AG20443 (cell line): ENCODE measurements around the gene DAP.
"Not testable (repeated sequence)": the region's sequence is repeated elsewhere in the genome, so short reads cannot be mapped to it uniquely, and the experiment has no call there.

ENCODE experiments used
- DNase-seq: peaks from one replicate; pipeline ENCODE4 v3.0.0; 2012; ENCODE audit warnings: low spot score, mixed read lengths

DAP gene

GRCh38 chr5:10631316-10631996 lies 129.6 kb downstream of the DAP start:
- no peak for DNase-seq

- DNase-seq: not testable (repeated sequence)
Measured at GRCh38 chr5:10630744-10631143, 130.3 kb downstream of the DAP start.

GRCh38 chr5:10630126-10630525 lies 130.9 kb downstream of the DAP start:
- no peak for DNase-seq

- no peak for DNase-seq
Measured at GRCh38 chr5:10629682-10630081, 131.4 kb downstream of the DAP start.
